Activated CD8-positive, alpha-beta T cell treated with anti-CD3 and anti-CD28 coated beads, Interleukin-2, amount 10 ng/mL, durations not matched to agents 7 days and 5 days (primary cell): ENCODE results near the gene CAMK1G. TPM values are rescaled to one million over a fixed set of nuclear protein-coding genes. Genes with fewer than 3 reads are reported as not detected.

Source experiments
- ATAC-seq: fragments of 150-1000 bp; cut with Tn5 transposase; one replicate; pipeline ENCODE4 v1.10.0; 2021; ENCODE audit warnings: moderate library complexity
- CTCF ChIA-PET: fragments of 350-600 bp; sonication (Branson Sonifier 250); formaldehyde crosslinking; loops from one replicate; lab custom pipeline; 2021; ENCODE audit warnings: antibody characterized with exemption; lab: Charles Lee
- POLR2A ChIA-PET: fragments of 350-600 bp; sonication (Branson Sonifier 250); formaldehyde crosslinking; loops from one replicate; lab custom pipeline; 2021; ENCODE audit warnings: antibody characterized with exemption; lab: Charles Lee
- DNase-seq: peaks from one replicate; pipeline ENCODE4 v3.0.0-alpha.2; 2020
- H3K27ac Mint-ChIP-seq: one replicate; pipeline ENCODE4 v1.8.0; 2021; ENCODE audit warnings: mild to moderate bottlenecking, mixed read lengths
- H3K27me3 Mint-ChIP-seq: one replicate; pipeline ENCODE4 v1.8.0; 2021; ENCODE audit warnings: low read depth, mixed read lengths
- H3K36me3 Mint-ChIP-seq: one replicate; pipeline ENCODE4 v1.8.0; 2021; ENCODE audit warnings: low read depth, mixed read lengths
- H3K4me1 Mint-ChIP-seq: one replicate; pipeline ENCODE4 v1.8.0; 2021; ENCODE audit warnings: low read depth, mixed read lengths
- H3K4me3 Mint-ChIP-seq: one replicate; pipeline ENCODE4 v1.8.0; 2021; ENCODE audit warnings: mild to moderate bottlenecking, mixed read lengths
- H3K9me3 Mint-ChIP-seq: one replicate; pipeline ENCODE4 v1.8.0; 2022; ENCODE audit warnings: mixed read lengths; ENCODE audit not compliant: insufficient read depth
- total RNA-seq, 2 experiments: library from RNA; stranded (reverse); gene quantifications; one replicate each; pipeline ENCODE4 v1.2.3, GENCODE V29; 2021

Gene CAMK1G
- total RNA-seq, 2 experiments from 2014 or later, result not detected

DNA sequence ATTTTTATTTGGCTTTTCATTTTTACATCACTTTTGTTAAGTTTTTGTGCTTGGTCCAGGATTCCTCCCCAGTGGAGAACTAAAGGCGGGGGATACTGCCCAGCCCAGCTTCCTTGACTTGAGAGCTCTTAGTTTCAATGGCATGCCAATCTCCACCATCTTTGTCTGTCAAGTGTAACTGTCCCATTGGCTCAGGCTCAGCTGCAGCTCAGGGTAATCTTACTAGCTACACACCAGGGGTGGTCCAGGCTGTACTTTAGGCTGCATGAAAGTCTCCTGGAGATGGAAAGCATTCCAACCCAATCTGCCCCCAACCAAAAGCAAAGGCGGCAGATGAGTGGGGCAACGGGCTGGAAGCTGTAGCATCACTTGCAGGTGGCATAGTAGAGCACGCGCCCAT lies 31.4 kb downstream of the CAMK1G start:
- ChIA-PET CTCF (interaction anchor here (1.6 to 3.3 kb wide), 3 partner anchors 12 to 38 kb away, joined by 3 to 15 read pairs (median 8); no protein-coding TSS in a partner anchor), POLR2A (no interaction called here)
- DNase-seq, result no peak

GRCh38 chr1:209616366-209617046 lies 33.0 kb downstream of the CAMK1G start:
- Mint-ChIP-seq H3K27ac (no peak overlapping the region), H3K9me3 (no peaks in the 10 kb centered on the region), H3K27me3 (peaks cover 3% of the 10 kb centered on the region), H3K36me3 (no peaks in the 10 kb centered on the region), H3K4me1 (peaks cover 15% of the 10 kb centered on the region), H3K4me3 (no peak overlapping the region)
- ChIA-PET POLR2A (interaction anchor here (0.6 kb wide), 1 partner anchor 1593 kb away, joined by 3 read pairs; no protein-coding TSS in a partner anchor), CTCF (interaction anchor here (3.3 kb wide), 1 partner anchor 11 kb away, joined by 15 read pairs; no protein-coding TSS in a partner anchor)
- ATAC-seq (no peak), DNase-seq (no peak)

More for the DNA sequence above, 31.4 kb downstream of the CAMK1G start:
- H3K9me3 Mint-ChIP-seq, result no peaks in the 10 kb centered on the region
- no peak overlapping the region for H3K4me3 Mint-ChIP-seq
- no peak overlapping the region for H3K27ac Mint-ChIP-seq
- ATAC-seq, result no peak
- peaks cover 16% of the 10 kb centered on the region for H3K4me1 Mint-ChIP-seq
- no peaks in the 10 kb centered on the region for H3K36me3 Mint-ChIP-seq
- H3K27me3 Mint-ChIP-seq, result peaks cover 3% of the 10 kb centered on the region

GRCh38 chr1:209617047-209617673 lies 33.6 kb downstream of the CAMK1G start:
- Mint-ChIP-seq H3K4me3 (no peak overlapping the region), H3K4me1 (peaks cover 10% of the 10 kb centered on the region), H3K27ac (no peak overlapping the region), H3K27me3 (peaks cover 3% of the 10 kb centered on the region), H3K36me3 (no peaks in the 10 kb centered on the region), H3K9me3 (no peaks in the 10 kb centered on the region)
- no peak for ATAC-seq
- POLR2A ChIA-PET, result no interaction called here
- DNase-seq, result no peak
- CTCF ChIA-PET, result interaction anchor here (1.0 to 3.3 kb wide), 2 partner anchors 10 to 76 kb away, joined by 3 to 15 read pairs; no protein-coding TSS in a partner anchor

DNA sequence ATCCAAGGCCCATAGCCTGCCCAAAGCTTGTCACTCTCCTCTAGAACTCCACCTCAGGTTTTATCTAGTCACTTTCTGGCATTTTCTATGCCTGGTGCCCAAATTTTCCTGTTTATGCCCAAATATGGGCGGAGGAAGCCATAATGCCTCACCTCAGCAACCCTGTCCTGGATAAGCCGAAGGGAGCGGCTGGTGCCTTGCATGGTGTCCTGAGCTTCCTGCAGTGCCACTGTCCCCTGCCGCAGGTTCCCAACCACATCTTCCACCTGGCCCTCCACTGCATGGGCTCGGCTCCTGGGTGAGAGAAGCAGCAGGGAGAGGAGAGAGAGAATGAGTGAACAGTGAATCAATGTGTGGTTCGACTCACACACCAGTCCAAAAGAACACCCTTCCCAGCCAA lies 34.2 kb downstream of the CAMK1G start:
- H3K27me3 Mint-ChIP-seq, result peaks cover 3% of the 10 kb centered on the region
- no peak overlapping the region for H3K4me3 Mint-ChIP-seq
- ChIA-PET CTCF (interaction anchor here (1.0 to 3.3 kb wide), 3 partner anchors 9 to 76 kb away, joined by 3 to 15 read pairs (median 5); no protein-coding TSS in a partner anchor), POLR2A (no interaction called here)
- H3K27ac Mint-ChIP-seq, result no peak overlapping the region
- H3K4me1 Mint-ChIP-seq, result peaks cover 6% of the 10 kb centered on the region
- ATAC-seq (no peak), DNase-seq (no peak)
- no peaks in the 10 kb centered on the region for H3K36me3 Mint-ChIP-seq
- no peaks in the 10 kb centered on the region for H3K9me3 Mint-ChIP-seq

GRCh38 chr1:209618291-209618690 lies 34.8 kb downstream of the CAMK1G start:
- ChIA-PET CTCF (interaction anchor here (1.0 to 2.1 kb wide), 4 partner anchors 9 to 75 kb away, joined by 3 to 5 read pairs (median 4); no protein-coding TSS in a partner anchor), POLR2A (no interaction called here)

GRCh38 chr1:209618756-209619420 lies 35.4 kb downstream of the CAMK1G start:
- H3K27ac Mint-ChIP-seq, result no peak overlapping the region
- ChIA-PET POLR2A (interaction anchor here (1.1 kb wide), 1 partner anchor 16 kb away, joined by 3 read pairs; no protein-coding TSS in a partner anchor), CTCF (interaction anchor here (1.2 to 2.1 kb wide), 4 partner anchors 8 to 74 kb away, joined by 3 to 5 read pairs (median 4); no protein-coding TSS in a partner anchor)
- no peaks in the 10 kb centered on the region for H3K9me3 Mint-ChIP-seq
- H3K36me3 Mint-ChIP-seq, result no peaks in the 10 kb centered on the region
- DNase-seq (no peak), ATAC-seq (no peak)
- H3K4me1 Mint-ChIP-seq, result peaks cover 6% of the 10 kb centered on the region
- H3K27me3 Mint-ChIP-seq, result peaks cover 3% of the 10 kb centered on the region
- no peak overlapping the region for H3K4me3 Mint-ChIP-seq

More at GRCh38 chr1:209618291-209618690, 34.8 kb downstream of the CAMK1G start:
- DNase-seq (no peak), ATAC-seq (no peak)
- Mint-ChIP-seq H3K27me3 (peaks cover 3% of the 10 kb centered on the region), H3K4me3 (no peak overlapping the region), H3K27ac (no peak overlapping the region), H3K4me1 (peaks cover 6% of the 10 kb centered on the region), H3K36me3 (no peaks in the 10 kb centered on the region), H3K9me3 (no peaks in the 10 kb centered on the region)

GRCh38 chr1:209619696-209620486 lies 36.4 kb downstream of the CAMK1G start:
- ATAC-seq (no peak), DNase-seq (no peak)
- peaks cover 1% of the 10 kb centered on the region for H3K27me3 Mint-ChIP-seq
- H3K36me3 Mint-ChIP-seq, result no peaks in the 10 kb centered on the region
- POLR2A ChIA-PET, result interaction anchor here (1.1 kb wide), 1 partner anchor 15 kb away, joined by 3 read pairs; no protein-coding TSS in a partner anchor
- H3K4me3 Mint-ChIP-seq, result no peak overlapping the region
- H3K4me1 Mint-ChIP-seq, result peaks cover 6% of the 10 kb centered on the region
- no peaks in the 10 kb centered on the region for H3K9me3 Mint-ChIP-seq
- H3K27ac Mint-ChIP-seq, result no peak overlapping the region
- CTCF ChIA-PET, result interaction anchor here (0.6 to 2.1 kb wide), 5 partner anchors 7 to 73 kb away, joined by 3 to 5 read pairs (median 4); no protein-coding TSS in a partner anchor

DNA sequence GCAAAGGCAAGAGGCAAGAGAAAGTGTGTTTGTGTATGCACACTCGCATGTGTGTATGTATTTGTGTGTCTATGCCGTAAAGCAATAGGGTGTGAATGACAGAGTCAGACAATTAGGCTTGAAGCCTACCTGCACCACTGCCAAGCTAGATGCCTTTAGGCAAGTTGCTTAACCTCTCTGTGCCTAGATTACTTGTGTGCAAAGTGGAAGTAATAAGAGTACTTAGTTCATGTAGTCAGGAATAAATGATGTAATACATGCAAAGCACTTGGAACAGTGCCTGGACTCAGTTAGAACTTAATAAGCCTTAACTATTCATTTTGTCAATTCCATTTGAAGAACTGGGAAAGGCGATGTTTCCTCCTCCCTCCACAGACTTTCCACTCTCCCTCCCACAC lies 37.0 kb downstream of the CAMK1G start:
- CTCF ChIA-PET, result no interaction called here
- H3K27me3 Mint-ChIP-seq, result no peaks in the 10 kb centered on the region
- ATAC-seq (no peak), DNase-seq (no peak)
- no peaks in the 10 kb centered on the region for H3K9me3 Mint-ChIP-seq
- H3K4me3 Mint-ChIP-seq, result no peak overlapping the region
- H3K36me3 Mint-ChIP-seq, result no peaks in the 10 kb centered on the region
- no peak overlapping the region for H3K27ac Mint-ChIP-seq
- peaks cover 6% of the 10 kb centered on the region for H3K4me1 Mint-ChIP-seq
- POLR2A ChIA-PET, result no interaction called here

DNA sequence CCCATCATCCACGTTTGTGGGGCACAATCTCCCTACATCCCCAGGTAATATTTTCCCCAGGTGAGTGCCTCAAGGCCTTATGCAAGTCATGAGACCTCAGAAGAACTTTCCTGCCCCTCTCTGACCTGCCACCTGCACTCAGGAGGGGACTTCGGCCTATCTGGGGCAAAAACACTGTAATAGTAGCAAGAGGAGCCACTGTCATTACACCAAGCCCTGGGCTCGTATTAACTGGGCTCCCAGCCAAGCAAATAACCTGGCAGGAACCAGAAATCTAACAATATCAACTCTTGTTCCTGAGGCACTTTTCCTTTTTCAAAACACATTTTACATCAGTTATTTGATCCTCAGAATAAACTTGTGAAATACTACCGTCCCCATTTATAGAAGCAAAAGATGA lies 37.8 kb downstream of the CAMK1G start:
- ChIA-PET POLR2A (no interaction called here), CTCF (no interaction called here)
- no peaks in the 10 kb centered on the region for H3K9me3 Mint-ChIP-seq
- no peak for DNase-seq
- ATAC-seq, result no peak
- peaks cover 6% of the 10 kb centered on the region for H3K4me1 Mint-ChIP-seq
- H3K27ac Mint-ChIP-seq, result no peak overlapping the region
- H3K27me3 Mint-ChIP-seq, result no peaks in the 10 kb centered on the region
- no peaks in the 10 kb centered on the region for H3K36me3 Mint-ChIP-seq
- no peak overlapping the region for H3K4me3 Mint-ChIP-seq

DNA sequence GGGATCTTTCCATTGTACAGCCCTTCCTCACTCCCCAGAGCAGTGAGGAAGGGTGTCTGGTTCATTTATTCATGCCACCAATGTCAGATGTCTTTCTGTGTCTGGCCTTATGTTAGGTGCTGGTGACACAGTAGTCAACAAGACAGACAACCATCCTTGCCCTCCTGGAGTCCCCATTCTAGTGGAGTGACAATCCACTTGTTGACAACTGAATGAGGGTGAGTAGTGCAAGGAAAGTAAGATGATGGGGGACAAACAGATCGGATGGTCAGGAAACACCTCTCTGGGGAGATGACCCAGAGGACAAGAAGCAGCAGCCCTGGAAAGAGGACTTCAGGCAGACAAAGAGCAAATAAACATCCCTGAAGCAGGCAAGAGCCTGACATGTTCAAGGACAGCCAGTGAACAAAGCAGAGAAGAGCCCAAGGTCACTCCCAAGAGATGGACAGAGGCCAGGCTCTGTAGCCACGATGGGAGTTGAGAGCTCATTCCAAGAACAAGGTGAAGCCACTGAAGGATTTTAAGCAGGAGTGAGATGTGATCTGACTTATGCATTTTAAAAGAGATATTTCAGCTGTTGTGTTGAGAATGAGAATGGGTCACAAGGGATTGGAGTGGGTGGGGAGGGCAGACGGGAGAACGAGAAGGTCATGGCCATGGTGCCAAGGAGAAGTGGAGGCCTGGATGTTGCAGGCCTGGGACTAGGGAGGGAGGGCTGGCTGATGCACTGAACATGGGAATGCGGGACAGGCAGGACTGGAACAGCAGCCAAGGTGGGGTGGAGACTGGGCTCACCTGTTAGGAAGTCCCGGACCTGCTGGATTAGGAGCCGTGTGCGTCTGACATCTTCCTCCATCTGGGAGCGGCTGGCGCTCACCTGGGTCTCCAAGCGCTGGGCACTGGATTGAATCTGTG lies 38.5 kb downstream of the CAMK1G start:
- CTCF ChIA-PET, result no interaction called here
- DNase-seq, result no peak
- no peak for ATAC-seq
- peaks cover 6% of the 10 kb centered on the region for H3K4me1 Mint-ChIP-seq
- H3K4me3 Mint-ChIP-seq, result no peak overlapping the region
- no peak overlapping the region for H3K27ac Mint-ChIP-seq
- no peaks in the 10 kb centered on the region for H3K27me3 Mint-ChIP-seq
- no peaks in the 10 kb centered on the region for H3K36me3 Mint-ChIP-seq
- POLR2A ChIA-PET, result no interaction called here
- no peaks in the 10 kb centered on the region for H3K9me3 Mint-ChIP-seq
